Measurements from ENCODE around the gene RRP36. TPM values are rescaled to one million over a fixed set of nuclear protein-coding genes. Genes with fewer than 3 reads are reported as not detected.

The RRP36 gene
- total RNA-seq, 4 donors from 2014 or later = 41.5 to 68.5 (median 56.7) TPM

DNA sequence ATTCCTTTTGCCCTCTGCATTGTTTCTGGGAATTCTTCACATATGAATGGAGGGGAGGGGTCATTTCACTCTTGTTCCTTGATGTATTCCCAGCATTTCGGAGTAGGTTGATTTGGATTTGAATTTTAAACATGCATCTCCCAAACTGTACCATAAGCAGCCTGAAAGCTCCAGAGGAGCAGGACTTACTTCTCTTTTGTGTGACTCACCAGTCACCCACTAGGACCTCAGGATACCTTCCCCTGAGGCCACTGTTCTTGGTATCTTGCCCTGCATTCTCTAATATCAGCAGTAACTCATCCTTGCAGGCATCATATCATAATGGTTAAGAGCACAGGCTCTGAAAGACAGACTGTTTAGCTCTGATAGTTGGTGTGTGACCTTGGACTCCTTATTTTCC is 37.1 kb downstream of the RRP36 start:
- Histone ChIP-seq H3K27me3 (no peaks in the 10 kb centered on the region), H3K4me1 (peaks cover 21 to 33% of the 10 kb centered on the region in 2 donors), H3K27ac (no peak overlapping the region), H3K4me3 (replicated peaks in 1 of 3) (peak overlapping the region; percentile 93 to 95 (median 94)), H3K36me3 (peaks cover 13 to 20% of the 10 kb centered on the region in 2 donors), H3K9me3 (no peaks in the 10 kb centered on the region)
- DNase-seq = no peak
- intact Hi-C loops (cut with DNase I) = no loop called here
- WGBS, 2 donors = 63 to 74% methylated on average over 1 of the region's 1 CpG
- TF ChIP-seq, protein P1, sequence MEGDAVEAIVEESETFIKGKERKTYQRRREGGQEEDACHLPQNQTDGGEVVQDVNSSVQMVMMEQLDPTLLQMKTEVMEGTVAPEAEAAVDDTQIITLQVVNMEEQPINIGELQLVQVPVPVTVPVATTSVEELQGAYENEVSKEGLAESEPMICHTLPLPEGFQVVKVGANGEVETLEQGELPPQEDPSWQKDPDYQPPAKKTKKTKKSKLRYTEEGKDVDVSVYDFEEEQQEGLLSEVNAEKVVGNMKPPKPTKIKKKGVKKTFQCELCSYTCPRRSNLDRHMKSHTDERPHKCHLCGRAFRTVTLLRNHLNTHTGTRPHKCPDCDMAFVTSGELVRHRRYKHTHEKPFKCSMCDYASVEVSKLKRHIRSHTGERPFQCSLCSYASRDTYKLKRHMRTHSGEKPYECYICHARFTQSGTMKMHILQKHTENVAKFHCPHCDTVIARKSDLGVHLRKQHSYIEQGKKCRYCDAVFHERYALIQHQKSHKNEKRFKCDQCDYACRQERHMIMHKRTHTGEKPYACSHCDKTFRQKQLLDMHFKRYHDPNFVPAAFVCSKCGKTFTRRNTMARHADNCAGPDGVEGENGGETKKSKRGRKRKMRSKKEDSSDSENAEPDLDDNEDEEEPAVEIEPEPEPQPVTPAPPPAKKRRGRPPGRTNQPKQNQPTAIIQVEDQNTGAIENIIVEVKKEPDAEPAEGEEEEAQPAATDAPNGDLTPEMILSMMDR (IDR thresholded peaks at IDR 0.05) = no peak
- no peak for TF ChIP-seq POLR2A (IDR thresholded peaks at IDR 0.05)

DNA sequence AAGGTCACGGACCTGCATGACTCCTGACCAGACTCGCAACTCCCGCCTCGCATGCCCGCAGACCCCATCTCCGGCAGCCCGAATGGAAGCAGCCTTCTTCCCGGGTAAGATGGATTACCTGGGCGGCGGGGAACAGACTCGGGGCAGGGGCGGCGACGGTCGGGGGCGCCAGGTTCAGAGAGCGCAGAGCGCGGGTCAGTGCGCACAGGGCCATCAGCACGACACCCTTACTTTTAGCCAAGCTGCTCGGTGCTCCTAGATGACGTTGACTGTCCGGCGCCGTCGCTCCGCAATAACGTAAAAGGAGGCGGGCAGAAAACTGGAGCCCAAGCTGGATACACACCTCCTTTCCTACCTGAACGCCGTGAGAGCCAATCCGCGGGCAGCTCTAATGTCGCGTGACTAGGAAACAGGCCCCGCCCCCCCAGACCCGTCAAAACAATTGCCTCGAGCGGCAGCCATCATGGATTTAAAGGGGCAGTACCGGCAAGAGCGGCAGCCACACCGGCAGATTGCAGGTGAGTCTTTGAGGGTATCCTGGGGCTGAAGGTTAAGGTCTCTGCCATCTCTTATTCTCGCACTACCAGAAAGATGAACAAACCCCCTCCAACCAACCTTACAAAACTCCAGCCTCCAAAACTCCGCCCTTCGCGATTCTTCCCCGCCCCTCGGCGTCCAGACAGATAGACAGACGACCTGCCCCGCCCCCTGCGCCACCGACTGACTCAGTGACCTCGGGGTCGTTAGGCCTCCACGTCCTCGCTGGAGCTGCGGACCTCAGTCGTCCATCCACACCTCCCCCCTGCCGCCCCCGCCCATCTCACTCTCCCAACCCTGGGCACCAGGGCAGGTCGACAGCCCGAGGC is 38.0 kb downstream of the RRP36 start, which contains the start of the genes KLC4 and MRPL2:
Gene KLC4, plus strand, starts transcription at position 464 of the 866 bp plus-strand sequence. CDS start 1,705 bp downstream, outside the sequence.
Gene MRPL2, minus strand, starts transcription at position 267 of the 866 bp plus-strand sequence. Its CDS starts 53 bp downstream, at position 214.
- peak within 1 kb of the TSS; percentile 93 to 95 (median 94) for H3K4me3 ChIP-seq (replicated peaks in 1 of 3)
- peaks cover 17 to 28% of the 10 kb centered on the region in 2 donors for H3K4me1 ChIP-seq
- 1% methylated on average over 44 to 52 of the region's 64 CpGs for WGBS, 2 donors
- intact Hi-C loops (cut with DNase I) = loop anchor here (5.0 kb wide), 1 partner anchor 88 kb away; no protein-coding TSS in a partner anchor
- no peaks in the 10 kb centered on the region for H3K27me3 ChIP-seq
- DNase-seq = peak; percentile 98 to 99
- H3K27ac ChIP-seq = peak within 1 kb of the TSS; percentile 77 to 91 (median 87)
- TF ChIP-seq POLR2A (IDR thresholded peaks at IDR 0.05) = peak in 1 of 2 donors; percentile 73
- TF ChIP-seq, protein P1 (IDR thresholded peaks at IDR 0.05) = no peak
- peaks cover 13 to 20% of the 10 kb centered on the region in 2 donors for H3K36me3 ChIP-seq
- no peaks in the 10 kb centered on the region for H3K9me3 ChIP-seq

DNA sequence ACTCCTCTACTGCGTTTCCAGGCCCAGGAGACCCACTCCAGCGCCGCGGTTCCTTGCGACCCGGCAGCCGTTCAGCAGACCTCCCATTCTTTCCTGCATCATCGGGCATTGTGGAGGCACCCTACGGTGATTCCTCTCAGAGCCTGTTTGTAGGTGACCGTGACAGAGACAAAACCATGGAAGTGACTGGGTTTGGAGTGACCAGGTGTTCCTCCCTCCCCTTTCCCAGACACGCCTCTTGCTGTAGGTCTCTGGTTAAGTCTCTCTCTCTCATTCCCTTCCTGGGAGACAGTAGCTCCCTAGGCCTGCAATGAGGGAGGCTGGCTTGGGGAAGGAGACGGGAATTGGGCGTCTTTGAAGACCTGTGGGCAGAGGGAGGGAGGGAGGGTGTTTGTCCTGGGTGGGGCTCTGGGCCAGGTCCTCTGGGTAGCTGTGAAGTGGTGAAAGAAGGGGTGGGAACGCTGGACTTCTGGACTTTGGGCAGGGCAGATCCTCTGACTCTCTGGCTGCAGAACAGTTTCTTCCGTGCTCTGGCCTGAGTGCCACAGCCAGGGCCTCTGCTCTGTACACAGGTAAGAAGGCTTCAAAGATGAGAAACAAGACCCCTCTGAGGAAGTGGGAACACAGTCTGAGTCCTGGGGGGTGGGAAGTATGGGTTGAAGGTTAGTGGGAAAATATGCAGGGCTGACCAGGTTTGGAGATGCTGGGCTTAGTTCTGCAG is 38.8 kb downstream of the RRP36 start:
- peaks cover 13 to 21% of the 10 kb centered on the region in 2 donors for H3K36me3 ChIP-seq
- peak; percentile 57 to 60 for DNase-seq
- no peak for TF ChIP-seq POLR2A (IDR thresholded peaks at IDR 0.05)
- TF ChIP-seq, protein P1 (IDR thresholded peaks at IDR 0.05) = no peak
- H3K27ac ChIP-seq = peak overlapping the region; percentile 77 to 91 (median 87)
- 8 to 9% methylated on average over 14 to 15 of the region's 15 CpGs for WGBS, 2 donors
- H3K27me3 ChIP-seq = no peaks in the 10 kb centered on the region
- H3K9me3 ChIP-seq = no peaks in the 10 kb centered on the region
- intact Hi-C loops (cut with DNase I) = loop anchor here (5.0 kb wide), 1 partner anchor 87 kb away; no protein-coding TSS in a partner anchor
- peaks cover 16 to 24% of the 10 kb centered on the region in 2 donors for H3K4me1 ChIP-seq
- peak overlapping the region; percentile 6 to 94 (median 73) for H3K4me3 ChIP-seq (replicated peaks in 1 of 3)

DNA sequence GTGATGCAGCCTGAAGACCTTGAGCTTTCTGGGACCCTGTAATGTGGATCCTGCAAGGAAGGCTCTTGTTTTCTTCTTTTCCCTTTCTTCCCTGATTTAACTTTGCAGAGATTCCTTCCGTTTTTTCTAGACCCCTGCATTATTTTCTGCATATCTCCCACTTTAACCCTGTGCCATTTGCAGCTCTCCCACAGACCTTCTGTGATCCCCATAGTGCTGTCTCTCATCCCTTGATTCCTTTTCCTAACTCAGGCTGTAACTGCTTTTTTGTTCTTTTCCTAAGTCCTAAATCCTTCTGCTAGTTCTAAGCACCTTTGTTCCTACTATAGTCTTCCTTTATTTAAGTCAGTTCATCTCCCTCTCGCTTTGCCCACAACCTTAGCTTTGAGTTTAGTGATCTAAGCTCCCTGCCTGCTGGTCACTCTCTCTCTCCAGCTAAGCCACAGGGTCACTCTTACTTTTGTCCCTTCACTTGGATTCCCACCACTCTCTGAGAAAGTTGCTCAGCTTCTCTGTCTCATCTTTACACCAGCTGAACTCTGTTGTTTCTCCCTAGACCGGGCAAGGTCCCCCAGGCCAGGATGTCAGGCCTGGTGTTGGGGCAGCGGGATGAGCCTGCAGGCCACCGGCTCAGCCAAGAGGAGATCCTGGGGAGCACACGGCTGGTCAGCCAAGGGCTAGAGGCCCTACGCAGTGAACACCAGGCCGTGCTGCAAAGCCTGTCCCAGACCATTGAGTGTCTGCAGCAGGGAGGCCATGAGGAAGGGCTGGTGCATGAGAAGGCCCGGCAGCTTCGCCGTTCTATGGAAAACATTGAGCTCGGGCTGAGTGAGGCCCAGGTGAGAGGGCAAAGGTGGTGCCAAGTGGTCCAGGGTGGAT is 39.6 kb downstream of the RRP36 start:
- no peak for DNase-seq

More for the DNA sequence above, 39.6 kb downstream of the RRP36 start:
- no peak for TF ChIP-seq POLR2A (IDR thresholded peaks at IDR 0.05)
- TF ChIP-seq, protein P1 (IDR thresholded peaks at IDR 0.05) = no peak
- 84 to 89% methylated on average over 12 of the region's 12 CpGs for WGBS, 2 donors
- H3K27me3 ChIP-seq = no peaks in the 10 kb centered on the region
- peaks cover 16 to 24% of the 10 kb centered on the region in 2 donors for H3K4me1 ChIP-seq
- no peaks in the 10 kb centered on the region for H3K9me3 ChIP-seq
- peak overlapping the region in 2 of 3 donors; percentile 77 to 91 for H3K27ac ChIP-seq
- H3K36me3 ChIP-seq = peaks cover 6 to 17% of the 10 kb centered on the region in 2 donors
- intact Hi-C loops (cut with DNase I) = loop anchor here (5.0 kb wide), 1 partner anchor 86 kb away; no protein-coding TSS in a partner anchor
- no peak overlapping the region for H3K4me3 ChIP-seq (replicated peaks in 1 of 3)

All from thyroid gland (tissue), 4 donors.